Esophagus squamous epithelium (tissue), 4 donors: Measurements from ENCODE around the gene B3GALT4.

Experiments
- CTCF ChIP-seq, 6 experiments: fragments of 450-650 bp in 4 of 6; fragments of 200-600 bp in 2 of 6; sonication (generic) in 2 of 6; IDR thresholded peaks; one replicate each; pipeline ENCODE4 v1.5.1; 2016 to 2019; ENCODE audit warnings: antibody characterized with exemption in 6 of 6, mild to moderate bottlenecking in 4 of 6, moderate library complexity in 4 of 6
- POLR2A ChIP-seq, 4 donors: fragments of 450-650 bp; IDR thresholded peaks; one replicate each; pipeline ENCODE4 v1.6.1; 2017; ENCODE audit warnings: antibody characterized with exemption in 4 of 4, mild to moderate bottlenecking in 4 of 4, moderate library complexity in 3 of 4

- TF ChIP-seq CTCF (IDR thresholded peaks at IDR 0.05) (peak in 5 of 6 experiments; percentile 23 to 62 (median 34)), POLR2A (IDR thresholded peaks at IDR 0.05) (no peak)
Observed at GRCh38 chr6:33279971-33280511, 3.1 kb downstream of the B3GALT4 start.
